NCI-H146 treated with DMSO at 0.1 percent for 48 hours (cell line): ENCODE results near the gene OBSCN.
A peak's percentile ranks its signal among the peaks of the same experiment; 100 is the strongest.

Experiments used
- DNase-seq: peaks from one replicate; lab custom pipeline; 2025; ENCODE audit not compliant: unreplicated experiment; lab: John Stamatoyannopoulos, UW

Gene OBSCN, protein sequence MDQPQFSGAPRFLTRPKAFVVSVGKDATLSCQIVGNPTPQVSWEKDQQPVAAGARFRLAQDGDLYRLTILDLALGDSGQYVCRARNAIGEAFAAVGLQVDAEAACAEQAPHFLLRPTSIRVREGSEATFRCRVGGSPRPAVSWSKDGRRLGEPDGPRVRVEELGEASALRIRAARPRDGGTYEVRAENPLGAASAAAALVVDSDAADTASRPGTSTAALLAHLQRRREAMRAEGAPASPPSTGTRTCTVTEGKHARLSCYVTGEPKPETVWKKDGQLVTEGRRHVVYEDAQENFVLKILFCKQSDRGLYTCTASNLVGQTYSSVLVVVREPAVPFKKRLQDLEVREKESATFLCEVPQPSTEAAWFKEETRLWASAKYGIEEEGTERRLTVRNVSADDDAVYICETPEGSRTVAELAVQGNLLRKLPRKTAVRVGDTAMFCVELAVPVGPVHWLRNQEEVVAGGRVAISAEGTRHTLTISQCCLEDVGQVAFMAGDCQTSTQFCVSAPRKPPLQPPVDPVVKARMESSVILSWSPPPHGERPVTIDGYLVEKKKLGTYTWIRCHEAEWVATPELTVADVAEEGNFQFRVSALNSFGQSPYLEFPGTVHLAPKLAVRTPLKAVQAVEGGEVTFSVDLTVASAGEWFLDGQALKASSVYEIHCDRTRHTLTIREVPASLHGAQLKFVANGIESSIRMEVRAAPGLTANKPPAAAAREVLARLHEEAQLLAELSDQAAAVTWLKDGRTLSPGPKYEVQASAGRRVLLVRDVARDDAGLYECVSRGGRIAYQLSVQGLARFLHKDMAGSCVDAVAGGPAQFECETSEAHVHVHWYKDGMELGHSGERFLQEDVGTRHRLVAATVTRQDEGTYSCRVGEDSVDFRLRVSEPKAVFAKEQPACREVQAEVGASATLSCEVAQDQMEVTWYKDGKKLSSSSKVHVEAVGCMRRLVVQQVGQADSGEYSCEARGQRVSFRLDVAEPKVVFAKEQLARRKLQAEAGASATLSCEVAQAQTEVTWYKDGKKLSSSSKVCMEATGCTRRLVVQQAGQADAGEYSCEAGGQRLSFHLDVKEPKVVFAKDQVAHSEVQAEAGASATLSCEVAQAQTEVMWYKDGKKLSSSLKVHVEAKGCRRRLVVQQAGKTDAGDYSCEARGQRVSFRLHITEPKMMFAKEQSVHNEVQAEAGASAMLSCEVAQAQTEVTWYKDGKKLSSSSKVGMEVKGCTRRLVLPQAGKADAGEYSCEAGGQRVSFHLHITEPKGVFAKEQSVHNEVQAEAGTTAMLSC (N-terminal part only)

DNA sequence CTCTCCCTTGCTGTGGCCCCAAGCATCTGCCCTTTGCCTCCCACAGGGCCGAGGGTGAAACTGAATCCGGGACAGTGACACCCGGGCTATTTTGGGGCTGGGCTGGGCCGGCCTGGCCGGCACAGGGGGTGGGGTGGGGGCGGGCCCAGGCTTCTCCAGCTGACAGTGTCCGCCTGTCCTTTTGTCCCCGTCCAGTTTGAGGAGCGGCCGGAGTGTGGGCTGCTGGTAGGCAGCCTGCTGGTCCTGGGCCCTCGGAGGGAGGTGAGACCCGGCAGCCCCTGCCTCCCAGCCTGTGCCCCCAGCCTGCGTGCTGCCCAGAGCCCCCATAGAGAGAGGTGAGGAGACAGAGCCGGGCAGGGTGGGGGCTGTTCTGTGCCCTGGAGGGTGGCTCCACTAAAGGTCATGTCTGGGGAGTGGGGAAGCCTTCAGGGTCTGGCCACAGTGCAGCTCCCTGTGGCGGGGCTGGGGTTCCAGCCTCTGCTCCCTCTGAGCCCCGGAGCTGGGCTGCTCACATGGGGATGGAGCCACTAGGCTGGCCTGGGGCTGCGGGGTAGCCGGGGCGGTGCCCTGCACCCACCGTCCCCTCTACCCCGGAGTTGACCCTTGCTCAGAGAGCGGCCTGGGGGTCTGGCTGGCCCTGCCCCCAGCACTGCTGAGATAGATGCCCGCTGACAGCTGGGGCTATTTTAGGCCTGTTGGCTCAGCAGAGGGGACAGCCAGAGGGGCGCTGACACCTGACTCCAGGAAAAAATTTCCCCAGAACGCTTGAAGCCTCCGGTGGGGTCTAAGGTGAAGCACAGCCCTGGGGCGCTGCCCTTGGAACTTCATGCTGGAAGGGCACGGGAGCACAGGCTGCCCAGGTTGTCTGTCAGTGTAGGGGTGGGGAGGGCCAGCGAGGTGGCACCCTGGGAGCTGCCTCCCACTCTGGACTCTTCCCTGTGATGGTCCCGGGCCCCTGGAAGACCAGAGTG is at the start of gene OBSCN:
Gene OBSCN, plus strand, starts transcription at position 194 of the 971 bp plus-strand sequence. CDS start 3,740 bp downstream, outside the sequence.
- DNase-seq: no peak

DNA sequence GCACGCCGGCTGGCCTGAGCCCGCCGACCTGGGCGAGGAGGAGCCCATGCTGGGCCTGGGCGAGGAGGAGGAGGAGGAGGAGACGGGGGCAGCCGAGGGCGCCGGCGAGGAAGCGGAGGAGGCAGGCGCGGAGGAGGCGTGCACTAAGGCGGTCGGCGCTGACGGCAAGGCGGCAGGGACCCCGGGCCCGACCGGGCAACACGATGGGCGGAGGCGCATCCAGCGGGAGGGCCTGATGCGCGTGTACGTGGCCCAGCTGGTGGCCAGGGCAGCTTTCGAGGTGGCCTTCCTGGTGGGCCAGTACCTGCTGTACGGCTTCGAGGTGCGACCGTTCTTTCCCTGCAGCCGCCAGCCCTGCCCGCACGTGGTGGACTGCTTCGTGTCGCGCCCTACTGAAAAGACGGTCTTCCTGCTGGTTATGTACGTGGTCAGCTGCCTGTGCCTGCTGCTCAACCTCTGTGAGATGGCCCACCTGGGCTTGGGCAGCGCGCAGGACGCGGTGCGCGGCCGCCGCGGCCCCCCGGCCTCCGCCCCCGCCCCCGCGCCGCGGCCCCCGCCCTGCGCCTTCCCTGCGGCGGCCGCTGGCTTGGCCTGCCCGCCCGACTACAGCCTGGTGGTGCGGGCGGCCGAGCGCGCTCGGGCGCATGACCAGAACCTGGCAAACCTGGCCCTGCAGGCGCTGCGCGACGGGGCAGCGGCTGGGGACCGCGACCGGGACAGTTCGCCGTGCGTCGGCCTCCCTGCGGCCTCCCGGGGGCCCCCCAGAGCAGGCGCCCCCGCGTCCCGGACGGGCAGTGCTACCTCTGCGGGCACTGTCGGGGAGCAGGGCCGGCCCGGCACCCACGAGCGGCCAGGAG is 49.5 kb upstream of the OBSCN start:
- DNase-seq: no peak

DNA sequence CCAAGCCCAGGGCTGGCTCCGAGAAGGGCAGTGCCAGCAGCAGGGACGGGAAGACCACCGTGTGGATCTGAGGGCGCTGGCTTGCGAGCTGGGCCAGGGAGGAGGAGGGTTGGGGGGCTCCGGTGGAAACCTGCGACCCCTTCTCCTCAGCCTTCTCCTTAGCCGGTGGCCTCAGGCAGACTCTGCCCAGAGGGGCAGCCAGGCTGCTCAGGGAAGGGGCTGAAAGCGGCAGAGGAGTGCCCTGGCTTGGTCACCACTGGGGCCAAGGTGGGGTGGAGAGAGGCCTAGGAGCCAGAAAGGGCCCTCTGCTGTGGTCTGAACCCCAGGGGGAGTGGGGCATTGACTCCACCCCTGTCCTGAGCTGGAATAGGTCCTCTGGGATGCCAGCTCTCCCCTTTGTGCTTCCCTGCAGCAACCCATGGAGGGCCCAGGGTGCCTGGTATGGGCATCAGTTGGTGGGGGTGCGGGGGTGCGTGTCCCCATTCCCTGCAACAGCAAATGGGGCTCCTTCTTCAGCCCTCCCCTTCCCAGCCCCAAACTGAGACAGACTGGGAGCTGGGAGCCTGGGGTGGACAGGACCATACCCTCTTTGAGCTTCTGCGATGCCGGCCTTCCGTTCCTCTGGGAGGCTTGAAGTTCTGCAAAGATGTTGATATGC is 48.7 kb upstream of the OBSCN start:
- no peak for DNase-seq

DNA sequence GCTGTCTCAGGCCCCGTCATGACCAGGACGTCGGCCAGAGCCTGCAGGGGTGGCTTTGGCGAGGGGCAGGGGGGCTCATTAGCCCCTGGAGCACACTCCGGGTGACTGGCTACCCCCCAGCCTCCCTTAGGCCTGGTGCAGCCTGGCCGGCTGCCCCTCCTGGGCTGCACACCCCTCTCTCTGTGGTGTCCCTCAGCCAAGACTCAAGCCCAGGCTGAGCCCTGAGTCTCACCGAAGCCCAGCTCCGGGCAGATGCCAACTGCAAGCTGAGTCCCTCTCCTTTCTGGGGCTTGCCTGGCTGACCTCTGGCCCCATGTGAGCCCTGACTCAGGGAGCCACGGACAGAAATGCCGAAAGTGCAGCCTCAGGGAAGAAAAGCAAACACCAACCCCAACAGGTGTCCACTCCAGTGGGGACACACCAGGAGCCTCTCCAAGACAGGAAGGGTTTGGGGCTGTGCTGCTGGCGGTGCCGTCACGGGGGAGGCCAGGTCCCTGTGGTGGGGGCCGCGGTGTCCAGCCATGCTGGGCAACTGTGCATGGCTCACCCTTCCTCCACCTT is 47.6 kb upstream of the OBSCN start:
- no peak for DNase-seq

DNA sequence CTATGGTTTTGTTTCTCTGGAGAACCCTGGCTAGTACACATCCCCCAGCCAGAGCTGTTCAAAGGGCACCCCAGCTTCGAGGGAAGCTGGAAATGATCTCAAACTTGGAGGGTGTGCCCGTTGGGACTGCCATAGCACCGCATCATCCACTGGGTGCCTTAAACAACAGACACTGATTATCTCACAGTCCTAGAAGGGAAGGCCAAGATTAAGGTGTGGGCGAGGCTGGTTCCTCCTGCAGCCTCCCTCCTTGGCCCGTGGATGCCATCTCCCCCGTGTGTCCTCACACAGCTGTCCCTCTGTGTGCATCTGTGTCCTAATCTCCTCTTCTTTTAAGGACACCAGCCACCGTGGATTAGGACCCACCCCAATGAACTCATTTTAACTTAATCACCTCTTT is 46.5 kb upstream of the OBSCN start:
- no peak for DNase-seq

DNA sequence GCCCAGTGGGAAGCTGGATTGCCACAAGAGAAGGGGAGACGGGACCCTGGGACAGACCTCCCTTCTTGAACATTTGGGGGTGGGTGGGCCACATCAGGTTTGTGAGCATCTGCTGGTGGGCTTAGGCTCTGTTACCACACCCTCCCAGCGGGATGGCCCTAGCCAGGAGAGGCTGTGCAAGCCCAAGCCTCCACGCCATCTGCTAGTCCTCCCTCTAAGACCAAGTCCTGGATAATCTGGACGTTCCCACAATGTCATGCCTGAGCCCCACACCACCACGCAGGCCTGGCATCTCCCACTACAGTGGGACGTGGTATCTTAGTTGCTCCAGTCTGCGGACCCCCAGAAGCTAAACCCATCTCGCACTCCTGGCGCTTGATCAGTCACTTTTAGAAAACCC is 46.0 kb upstream of the OBSCN start:
- no peak for DNase-seq

DNA sequence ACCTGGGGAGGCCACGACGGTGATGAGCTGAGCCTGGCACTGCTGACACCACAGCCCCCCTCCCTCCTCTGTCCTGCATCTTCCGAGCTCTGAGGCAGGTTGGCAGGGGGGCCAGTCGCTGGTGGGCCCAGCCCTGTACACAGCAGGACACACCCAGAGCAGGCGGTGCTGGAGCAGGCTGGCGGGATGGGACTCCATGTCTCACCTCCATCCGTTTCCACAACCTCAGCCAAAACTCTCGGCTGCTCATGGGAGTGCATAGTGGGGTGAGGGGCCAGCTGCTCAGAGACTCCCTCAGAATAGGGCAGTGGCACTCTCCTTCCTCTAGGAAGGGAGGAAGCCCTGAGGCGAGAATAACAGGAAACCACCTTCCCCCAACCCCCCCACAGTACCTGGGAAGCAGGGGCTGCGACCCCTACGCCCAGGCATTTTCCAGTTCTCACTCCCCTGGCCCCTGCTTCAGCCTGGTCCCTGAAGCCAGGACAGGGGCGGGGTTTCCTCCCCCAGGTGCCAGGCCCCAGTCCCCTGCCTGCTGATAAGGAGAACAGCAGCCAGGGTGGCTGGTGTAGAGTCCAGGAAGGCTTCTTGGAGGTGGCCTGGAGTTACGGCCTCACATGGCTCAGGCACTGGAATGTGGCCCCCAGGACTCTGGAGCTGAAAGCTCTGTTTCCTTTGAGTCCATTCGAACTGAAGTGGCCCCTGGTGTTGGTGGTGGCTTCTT is 45.4 kb upstream of the OBSCN start:
- no peak for DNase-seq

DNA sequence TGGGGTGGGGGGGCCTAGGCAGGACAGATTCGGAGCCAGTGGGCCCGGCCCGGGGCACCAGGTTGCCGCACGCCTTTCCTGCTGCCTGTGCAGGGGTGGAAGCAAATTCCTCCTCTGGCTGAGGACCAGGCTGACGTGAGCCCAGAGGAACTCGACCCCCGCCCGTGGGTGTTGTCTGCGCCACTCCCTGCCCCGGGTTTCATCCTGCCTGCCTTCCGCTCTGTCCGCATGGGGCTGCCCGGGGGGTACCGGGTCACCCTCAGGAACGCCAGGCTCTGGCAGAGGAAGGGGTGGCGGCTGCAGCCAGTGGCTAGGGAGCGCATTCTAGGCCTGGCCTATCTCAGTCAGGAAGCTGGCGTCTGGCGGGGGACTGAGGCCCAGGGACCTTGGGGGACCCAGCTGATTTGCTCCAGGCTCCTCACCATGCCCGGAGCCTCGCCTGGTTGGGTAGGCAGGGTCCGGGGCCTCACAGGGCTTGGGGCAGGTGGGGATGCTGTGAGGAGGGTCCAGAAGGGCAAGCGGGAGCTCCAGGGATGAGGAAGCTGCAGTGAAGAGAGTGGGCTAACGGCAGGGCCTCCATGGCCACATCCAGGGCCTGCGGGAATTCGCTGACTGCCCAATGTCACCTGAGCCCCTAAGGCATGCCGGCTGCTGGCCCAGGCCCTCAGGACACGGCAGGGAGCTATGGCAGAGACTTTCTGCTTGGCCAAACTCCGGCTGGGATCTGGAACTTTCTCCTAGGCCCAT is 44.7 kb upstream of the OBSCN start:
- no peak for DNase-seq

DNA sequence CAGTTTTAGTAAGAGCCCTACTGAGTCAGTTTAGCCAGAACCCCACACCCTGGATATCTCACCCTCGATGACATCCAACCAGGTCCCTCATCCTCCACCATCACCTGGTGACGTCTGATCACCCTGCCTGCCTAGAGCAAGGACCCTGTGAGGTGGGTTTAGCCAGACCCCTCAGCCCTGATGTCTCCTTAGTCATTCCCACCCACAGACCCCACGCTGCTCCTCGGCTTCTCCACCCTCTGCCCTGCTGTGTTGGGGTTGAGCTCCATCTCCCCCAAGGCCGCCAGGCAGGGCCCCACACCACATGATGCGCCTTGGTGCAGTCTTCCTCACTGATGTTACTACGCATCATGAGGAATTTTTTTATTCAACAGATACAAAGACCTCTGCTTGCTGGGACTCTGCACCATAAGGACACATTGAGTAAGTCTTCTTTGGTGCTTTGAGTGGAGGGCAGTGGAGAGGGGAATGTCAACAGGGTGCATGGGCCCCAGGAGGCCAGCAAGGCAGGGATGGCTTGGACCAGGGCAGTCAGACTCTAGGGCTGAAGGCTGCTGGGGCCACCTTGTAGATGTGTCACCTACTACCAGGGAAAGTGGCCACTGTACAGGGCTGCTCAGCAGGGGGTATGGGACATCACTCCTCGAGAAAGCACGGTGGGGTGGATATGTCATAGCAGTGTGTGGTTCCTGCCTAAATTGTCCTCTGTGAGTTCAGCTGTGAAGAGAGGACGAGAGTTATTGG is 43.9 kb upstream of the OBSCN start:
- DNase-seq: no peak

DNA sequence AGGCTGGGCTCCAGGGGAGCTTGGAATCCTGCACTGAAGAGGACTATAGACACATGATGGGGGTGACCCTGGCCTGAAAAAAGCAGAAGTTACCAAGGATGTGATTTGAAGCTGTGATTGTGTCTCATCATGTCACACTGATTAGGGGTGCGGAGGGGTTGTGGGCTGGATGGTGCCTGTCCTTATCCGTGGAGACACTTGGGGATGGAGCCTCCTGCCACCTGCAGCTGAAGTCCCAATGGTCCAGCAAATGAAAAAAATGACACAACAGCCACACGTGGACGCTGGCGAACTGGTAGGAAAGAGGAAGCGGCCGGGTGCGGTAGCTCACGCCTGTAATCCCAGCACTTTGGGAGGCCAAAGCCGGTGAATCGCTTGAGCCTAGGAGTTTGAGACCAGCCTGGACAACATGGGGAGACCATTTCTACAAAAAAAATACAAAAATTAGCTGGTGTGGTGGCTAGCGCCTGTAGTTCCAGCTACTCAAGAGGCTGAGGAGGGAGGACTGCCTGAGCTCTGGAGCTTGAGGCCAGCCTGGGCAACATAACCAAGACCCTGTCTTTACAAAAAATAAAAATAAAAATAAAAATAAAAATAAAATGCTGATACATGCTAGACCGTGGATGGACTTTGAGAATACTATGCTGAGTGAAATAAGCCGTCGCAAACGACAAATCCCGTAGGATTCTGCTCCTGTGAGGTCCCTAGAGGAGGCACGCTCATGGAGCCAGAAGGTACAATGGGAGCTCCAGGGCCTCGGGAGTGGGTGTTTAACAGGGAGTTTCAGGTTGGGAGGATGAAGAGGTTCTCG is 43.1 kb upstream of the OBSCN start:
- peak; percentile 15 for DNase-seq

DNA sequence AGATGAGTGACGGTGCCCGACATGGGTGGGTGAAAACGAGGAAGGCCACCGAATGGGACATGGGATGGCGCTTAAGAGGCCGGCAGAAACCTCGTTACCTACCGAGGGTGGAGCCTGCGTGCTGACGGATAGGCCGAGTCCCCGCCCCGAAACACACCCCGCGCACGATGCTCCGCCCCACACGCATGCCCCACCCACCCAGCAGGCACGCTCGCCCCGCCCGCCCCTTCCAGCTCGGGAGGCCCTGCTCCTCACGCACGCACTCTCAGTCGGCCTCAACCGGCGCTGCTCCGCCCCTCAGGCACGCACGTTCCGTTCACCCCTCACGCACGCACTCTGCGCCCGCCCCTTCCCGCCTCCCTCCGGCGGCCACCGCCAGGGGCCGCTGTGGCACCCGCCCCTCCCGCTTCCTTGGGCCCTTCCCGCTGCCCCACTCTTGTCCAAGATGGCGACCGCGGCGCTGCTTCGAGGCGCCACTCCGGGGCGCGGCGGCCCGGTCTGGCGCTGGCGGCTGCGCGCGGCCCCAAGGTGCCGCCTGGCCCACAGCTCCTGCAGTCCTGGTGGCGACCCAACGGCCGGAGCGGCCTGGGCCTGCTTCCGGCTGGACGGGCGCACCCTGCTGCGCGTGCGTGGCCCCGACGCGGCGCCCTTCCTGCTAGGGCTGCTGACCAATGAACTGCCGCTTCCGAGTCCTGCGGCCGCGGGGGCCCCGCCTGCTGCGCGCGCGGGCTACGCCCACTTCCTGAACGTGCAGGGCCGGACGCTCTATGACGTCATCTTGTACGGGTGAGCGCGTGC is 42.3 kb upstream of the OBSCN start, which contains the start of gene IBA57:
Gene IBA57, plus strand, starts transcription at position 433 of the 798 bp plus-strand sequence. Its CDS starts 13 bp downstream, at position 446.
- peak; percentile 93 for DNase-seq

DNA sequence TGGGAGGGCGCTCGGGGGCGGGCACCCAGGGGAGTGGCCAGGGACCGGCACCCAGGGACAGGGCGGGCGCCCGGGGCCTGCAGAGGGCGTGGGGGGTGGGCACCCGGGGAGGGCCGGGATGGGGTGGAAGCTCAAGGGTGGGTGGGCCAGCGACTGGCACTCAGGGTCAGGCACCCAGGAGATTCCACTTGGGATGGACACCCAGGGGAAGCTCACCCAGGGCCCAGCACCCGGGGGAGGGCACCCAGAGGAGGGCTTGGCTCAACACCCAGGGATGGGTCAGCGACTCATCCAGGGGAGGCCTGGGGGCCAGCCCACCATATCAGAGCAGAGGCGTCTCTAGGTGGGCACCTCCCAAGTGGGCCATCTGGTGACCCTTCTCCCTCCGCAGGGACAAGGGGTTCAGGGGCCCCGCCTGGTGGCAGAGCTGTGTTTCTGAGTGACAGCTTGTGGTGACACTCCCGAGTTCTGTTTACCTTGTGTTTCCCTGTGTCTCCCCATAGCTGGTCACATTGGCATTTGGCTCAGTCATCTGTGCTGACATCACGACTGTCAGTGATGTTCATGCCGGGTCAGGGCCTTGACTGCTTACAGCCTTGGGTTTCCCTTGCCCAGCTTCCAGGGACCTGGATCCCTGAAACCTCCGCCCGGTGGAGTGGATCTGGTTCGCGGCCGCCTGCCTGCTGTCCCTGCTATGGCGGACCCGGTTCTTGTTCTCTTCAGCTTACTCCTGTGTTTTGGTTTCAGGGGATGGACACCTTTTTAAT is 41.5 kb upstream of the OBSCN start:
- peak; percentile 29 for DNase-seq

DNA sequence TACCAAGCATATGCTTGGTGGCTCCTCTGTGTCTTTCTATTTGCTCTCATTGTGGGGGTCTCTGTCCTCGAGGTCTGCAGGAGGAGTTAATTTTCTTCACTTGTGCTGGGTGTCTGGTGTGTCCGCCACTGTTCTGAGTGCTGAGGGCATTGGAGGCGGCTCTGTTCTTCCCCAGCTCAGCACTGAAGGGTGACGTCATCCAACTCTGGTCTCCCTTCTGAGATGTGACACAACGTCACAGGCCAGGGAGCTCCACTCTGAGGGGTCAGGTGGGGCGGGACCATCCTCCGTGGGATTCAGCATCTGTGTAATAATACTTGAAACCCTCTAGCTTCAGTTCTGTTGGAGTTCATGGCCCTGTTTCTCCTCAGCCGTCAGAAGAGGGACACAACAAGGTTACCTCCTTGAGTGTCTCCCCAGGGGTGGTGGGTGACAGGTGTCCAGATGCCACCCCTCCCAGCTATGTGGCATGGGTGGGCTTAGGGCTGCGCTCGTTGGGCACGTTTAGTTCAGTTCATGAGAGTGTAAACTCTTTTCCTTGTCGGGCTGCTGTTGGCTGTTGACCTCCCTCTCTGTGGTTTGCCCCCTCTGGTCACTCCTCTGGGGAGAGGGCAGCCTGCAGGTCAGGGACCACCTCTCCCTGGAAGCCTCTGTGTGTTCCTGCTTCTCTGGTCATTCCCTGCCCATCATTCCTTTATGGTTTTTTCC is 39.1 kb upstream of the OBSCN start:
- no peak for DNase-seq
